Measurements from ENCODE around the gene PRRG1.
"Not testable (repeated sequence)": the region's sequence is repeated elsewhere in the genome, so short reads cannot be mapped to it uniquely, and the experiment has no call there.

Gene PRRG1

DNA sequence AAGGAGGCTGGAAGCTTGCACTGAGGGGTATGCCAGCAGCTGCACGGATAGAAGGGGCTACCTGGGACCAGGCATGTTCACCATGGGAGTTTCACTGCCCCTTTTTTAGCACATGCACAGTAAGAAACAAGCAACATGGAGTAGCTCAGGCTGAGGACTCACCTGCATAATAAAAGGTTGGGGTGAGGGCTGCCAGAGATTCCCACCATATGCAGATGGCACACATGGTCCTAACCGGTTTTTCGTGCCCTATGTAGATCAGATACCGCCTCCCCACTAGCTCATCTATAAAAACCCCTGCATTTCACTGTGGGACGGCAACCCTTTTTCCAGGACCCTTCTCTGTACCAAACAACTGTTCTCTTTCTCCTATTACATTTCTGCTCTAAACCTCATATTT, 125.3 kb downstream of the PRRG1 start:
- no peak for DNase-seq

DNA sequence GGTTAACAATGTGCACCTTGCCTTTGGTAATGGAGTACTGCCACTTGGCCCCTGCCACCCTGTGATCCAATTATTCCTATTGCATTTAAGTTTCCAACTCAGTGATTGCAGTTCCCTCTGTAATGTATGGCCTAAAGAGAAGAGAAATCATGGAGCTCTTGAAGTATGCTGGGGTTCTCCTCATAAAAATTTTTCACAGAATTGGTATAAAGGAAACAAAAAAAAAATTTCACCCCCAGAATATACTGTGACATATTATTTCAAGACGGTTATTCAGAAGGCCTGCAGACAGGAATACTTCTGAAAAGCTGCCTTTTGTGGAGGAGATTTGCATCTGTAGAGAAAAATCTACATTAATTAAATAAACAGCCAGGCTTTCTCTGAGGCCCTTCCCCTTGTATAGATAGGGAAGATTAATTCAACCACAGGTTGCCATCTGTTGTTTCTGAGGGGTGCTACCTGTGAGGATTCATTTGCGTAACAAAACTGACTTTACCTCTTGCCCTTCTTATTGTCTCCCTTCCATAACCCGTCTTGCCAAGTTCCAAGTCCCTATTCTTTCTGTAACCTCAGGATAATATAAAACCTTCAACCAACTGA, 127.5 kb downstream of the PRRG1 start:
- no peak for DNase-seq

DNA sequence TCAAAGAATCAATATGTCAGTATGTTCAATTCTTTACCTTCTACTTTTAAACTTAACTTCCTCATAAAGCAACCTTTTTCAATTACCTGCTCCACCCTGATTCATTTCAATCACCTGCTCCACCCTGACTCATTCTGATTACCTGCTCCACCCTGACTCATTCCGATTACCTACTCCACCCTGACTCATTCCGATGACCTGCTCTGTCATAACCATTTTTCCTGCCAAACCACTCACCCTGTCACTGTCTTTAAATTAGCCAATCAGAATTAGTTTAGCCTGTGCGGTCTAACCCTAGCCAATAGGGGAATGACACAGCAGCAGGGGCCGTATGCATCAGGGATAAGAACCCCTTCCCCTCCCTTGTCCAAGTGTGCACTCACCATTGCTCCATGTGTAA, 135.2 kb downstream of the PRRG1 start:
- DNase-seq = not testable (repeated sequence)

DNA sequence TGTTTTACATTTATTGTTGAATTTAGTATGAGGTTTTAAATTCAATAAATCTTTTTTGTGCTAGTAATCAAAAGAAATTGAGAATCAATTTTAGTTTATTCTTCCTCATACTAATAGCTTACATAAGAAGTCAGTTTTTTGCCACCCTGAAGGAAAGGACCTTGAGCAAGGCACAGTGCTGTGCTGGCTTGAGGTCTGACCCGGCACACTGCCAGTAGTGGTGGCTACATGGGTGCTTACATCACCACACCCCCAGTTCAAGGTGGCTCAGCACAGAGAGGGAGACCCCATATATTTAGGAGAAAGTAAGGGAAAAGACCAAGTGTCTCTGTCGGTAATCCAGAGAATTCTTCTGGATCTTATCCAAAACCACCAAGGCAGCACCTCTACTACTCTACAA, 136.3 kb downstream of the PRRG1 start:
- DNase-seq = no peak

DNA sequence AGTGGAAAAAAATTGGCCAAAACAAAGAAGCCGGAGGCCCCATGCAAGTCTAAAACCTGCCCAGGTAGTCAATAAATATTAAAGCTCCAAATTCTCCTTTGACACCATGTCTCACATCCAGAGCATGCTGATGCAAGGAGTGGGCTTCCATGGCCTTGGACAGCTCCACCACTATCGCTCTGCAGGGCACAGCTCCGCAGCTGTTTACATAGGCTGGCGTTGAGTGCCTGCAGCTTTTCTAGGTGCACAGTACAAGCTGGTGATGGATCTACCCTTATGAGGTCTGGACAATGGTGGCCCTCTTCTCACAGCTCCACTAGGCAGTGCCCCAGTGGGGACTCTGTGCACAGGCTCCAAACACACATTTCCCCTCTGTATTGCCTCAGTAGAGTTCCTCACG, 138.1 kb downstream of the PRRG1 start:
- DNase-seq = no peak

DNA sequence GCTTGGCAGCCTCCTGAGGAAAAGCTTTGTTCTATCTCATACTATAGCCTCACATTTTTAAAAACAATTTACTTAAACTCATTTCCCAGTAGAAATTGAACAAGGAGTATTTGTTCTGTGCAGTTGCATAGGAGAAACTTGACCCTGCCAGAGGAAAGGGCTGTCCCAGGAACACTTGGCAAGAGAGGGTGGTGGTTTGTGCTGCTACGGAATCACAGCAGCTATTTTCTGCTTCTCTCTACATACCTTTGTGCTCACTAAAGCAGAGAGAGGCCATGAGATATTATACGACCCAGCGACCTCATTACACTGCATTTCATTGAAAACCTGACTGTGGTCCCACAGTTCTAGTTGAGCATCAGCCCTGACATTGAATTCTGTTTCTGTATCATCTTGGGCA, 139.2 kb downstream of the PRRG1 start:
- no peak for DNase-seq

DNA sequence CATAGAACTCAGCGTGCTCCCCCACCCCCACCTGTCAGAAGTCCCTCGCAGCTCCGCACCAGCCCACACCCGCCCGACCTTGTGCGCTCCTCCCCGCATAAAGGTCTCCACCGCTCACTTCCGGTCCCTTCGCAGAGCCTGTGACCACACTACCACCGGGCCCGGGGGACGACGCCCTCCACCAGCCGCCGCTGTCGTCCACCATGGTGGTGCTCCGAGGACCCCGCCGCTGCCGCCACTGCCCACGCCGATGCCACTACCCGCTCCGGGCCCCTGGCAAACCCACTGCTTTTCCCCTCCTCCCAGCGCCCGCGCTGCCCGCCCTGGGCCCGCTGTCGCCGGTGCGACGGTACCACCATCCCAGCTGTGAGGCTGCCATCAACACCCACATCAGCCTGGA, 142.5 kb downstream of the PRRG1 start:
- no peak for DNase-seq

DNA sequence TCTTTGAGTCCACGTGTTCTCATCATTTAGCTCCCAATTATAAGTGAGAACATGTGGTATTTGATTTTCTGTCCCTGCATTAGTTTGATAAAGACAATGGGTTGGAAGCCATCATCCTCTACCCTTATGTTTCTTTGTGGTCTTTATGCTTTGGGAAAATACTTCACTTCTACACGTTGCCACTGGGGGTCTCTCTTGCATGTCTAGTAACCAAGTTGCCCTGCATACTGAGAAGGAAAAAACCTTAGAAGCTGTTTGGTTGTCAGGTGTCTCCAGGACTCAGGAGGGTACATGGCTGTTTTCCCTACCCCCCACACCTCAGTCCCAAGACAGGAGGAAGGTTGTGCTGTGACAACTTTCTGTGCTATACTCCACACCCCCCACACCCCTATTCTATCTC, 146.6 kb downstream of the PRRG1 start:
- not testable (repeated sequence) for DNase-seq

DNA sequence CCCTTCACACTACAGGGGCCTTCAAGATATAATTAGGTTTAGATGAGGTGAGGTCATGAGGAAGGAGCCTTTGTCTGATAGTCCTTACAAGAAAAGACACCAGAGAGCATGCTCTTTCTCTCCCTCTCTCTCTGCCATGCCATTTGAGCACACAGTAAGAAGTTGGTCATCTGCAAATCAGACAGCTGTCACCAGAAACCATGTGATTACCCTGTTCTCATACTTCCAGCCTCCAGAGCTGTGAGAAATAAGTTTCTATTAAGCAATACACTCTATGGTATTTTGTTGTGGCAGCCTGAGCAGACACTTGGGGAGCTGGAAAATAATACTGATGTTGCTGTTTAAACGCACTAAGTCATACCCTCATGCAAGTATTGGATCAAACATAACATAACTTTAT, 148.0 kb downstream of the PRRG1 start:
- not testable (repeated sequence) for DNase-seq

DNA sequence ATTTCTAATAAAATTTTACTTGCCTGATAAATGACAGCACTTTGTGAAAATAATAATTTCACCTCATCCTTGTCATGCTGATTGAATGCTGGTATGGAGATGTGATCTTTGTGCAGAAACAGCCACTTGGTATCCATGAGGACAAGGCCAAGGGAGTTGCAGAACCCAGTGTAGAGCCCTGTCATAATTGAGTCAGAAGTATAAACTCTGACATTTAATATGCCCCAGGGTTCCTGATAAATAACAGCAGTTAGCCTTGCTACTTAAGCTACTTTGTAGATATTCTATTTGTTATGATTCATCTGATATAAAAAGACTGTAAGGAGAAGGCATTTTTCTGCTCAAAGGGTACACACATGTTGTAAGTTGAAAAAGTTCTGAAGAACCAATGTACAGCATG, 149.2 kb downstream of the PRRG1 start:
- not testable (repeated sequence) for DNase-seq

DNA sequence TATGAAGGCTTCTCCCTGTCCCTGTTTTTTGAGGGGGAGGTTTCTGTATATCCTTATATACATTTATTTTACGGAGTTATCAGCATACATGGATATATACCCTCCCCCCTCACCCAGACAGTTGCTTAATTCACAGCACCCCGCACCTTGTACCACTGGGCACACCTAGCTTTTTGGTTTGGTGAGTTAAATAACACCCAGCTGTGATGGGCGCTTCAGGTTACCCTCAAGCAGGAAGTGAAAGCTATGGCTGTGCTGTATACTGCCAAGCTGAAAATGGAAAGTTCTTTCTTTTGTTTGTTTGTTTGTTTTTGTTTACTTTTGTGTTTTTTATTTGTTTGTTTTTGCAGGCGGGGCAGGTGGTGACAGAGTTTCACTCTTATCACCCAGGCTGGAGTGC, 150.5 kb downstream of the PRRG1 start:
- not testable (repeated sequence) for DNase-seq

DNA sequence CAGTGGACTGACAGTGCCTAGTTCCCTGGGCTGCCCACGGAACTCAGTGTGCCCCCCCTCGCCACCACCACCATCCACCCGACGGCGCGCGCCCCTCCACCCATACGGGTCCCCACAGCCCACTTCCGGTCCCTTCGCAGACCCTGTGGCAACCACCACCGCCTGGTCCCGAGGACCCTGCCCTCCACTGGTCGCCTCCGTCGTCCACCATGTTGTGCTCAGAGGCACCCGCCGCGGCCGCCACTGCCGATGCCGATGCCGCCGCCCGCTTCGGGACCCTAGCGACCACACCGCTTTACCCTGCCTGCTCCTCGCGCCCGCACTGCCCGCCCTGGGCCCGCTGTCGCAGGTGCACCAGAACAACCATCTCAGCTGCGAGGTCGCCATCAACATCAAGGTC, 155.8 kb downstream of the PRRG1 start:
- DNase-seq = no peak

All from NCI-H774 (cell line).